IMR-90 (cell line): ENCODE measurements around the gene DSP. TPM values are rescaled to one million over a fixed set of nuclear protein-coding genes. Genes with fewer than 3 reads are reported as not detected.

Experiments
- ATAC-seq: fragments of 200-7000 bp; cut with Tn5 transposase; 2 replicates; pipeline ENCODE4 v1.9.1; 2020; ENCODE audit warnings: low read depth, mild to moderate bottlenecking, moderate library complexity
- BruUV-seq: library from RNA; stranded (reverse); fragments of 400-500 nt; replicated peaks from 2 replicates; lab custom pipeline; 2021; lab: Mats Ljungman, UMichigan
- CTCF ChIA-PET: fragments of 300-600 bp; formaldehyde crosslinking; extraction: SDS; loops from one replicate; lab custom pipeline; 2021; ENCODE audit warnings: antibody characterized with exemption; lab: Yijun Ruan, JAX
- POLR2A ChIA-PET: fragments of 300-600 bp; sonication (Branson Sonifier 250); formaldehyde crosslinking; loops from one replicate; lab custom pipeline; 2022; ENCODE audit warnings: antibody characterized with exemption; ENCODE audit not compliant: unreplicated experiment; lab: Charles Lee
- DNase-seq: peaks from one replicate; pipeline ENCODE4 v3.0.0; 2013
- H2AFZ ChIP-seq: replicated peaks from 2 replicates; pipeline ENCODE3; 2013; ENCODE audit warnings: low read length, mild to moderate bottlenecking; ENCODE audit not compliant: poor library complexity
- H2AK5ac ChIP-seq: 2 replicates; pipeline ENCODE4 v1.6.1; 2013; ENCODE audit warnings: low read depth, low read length, inconsistent platforms
- H2AK9ac ChIP-seq: replicated peaks from 2 replicates; pipeline ENCODE3; 2013; ENCODE audit warnings: mild to moderate bottlenecking, low read depth, low read length, moderate library complexity; ENCODE audit not compliant: poor library complexity
- H2BK120ac ChIP-seq: 2 replicates; pipeline ENCODE4 v1.6.1; 2013; ENCODE audit warnings: low read depth, low read length, inconsistent platforms
- H2BK15ac ChIP-seq: 3 replicates; pipeline ENCODE4 v1.6.1; 2013; ENCODE audit warnings: low read depth, low read length, inconsistent platforms
- H2BK20ac ChIP-seq: 2 replicates; pipeline ENCODE4 v1.6.1; 2013; ENCODE audit warnings: low read depth, mild to moderate bottlenecking, inconsistent platforms, low read length, moderate library complexity
- H2BK5ac ChIP-seq: 2 replicates; pipeline ENCODE4 v1.6.1; 2013; ENCODE audit warnings: mild to moderate bottlenecking, low read depth, low read length, inconsistent platforms; ENCODE audit not compliant: poor library complexity, severe bottlenecking
- H3K14ac ChIP-seq: replicated peaks from 2 replicates; pipeline ENCODE4 v1.6.1; 2013; ENCODE audit warnings: low read depth, low read length, inconsistent platforms
- H3K18ac ChIP-seq: 2 replicates; pipeline ENCODE4 v1.6.1; 2013; ENCODE audit warnings: low read depth, low read length, control low read depth
- H3K23ac ChIP-seq: 2 replicates; pipeline ENCODE4 v1.6.1; 2013; ENCODE audit warnings: low read depth, low read length, inconsistent platforms
- H3K27ac ChIP-seq: 2 replicates; pipeline ENCODE4 v1.5.1; 2013; ENCODE audit warnings: mild to moderate bottlenecking, control low read depth, low read length; ENCODE audit not compliant: insufficient read depth
- H3K27me3 ChIP-seq: 2 replicates; pipeline ENCODE4 v1.6.1; 2013; ENCODE audit warnings: low read length; ENCODE audit not compliant: control insufficient read depth, insufficient read depth
- H3K36me3 ChIP-seq: 2 replicates; pipeline ENCODE4 v1.6.1; 2013; ENCODE audit warnings: low read length, mixed read lengths; ENCODE audit not compliant: control insufficient read depth, insufficient read depth
- H3K4ac ChIP-seq: 2 replicates; pipeline ENCODE4 v1.6.1; 2013; ENCODE audit warnings: low read depth, low read length, inconsistent platforms
- H3K4me1 ChIP-seq: 2 replicates; pipeline ENCODE4 v1.6.1; 2013; ENCODE audit warnings: low read length, mixed read lengths; ENCODE audit not compliant: control insufficient read depth, insufficient read depth
- H3K4me2 ChIP-seq: 2 replicates; pipeline ENCODE4 v1.6.1; 2013; ENCODE audit warnings: low read depth, mild to moderate bottlenecking, control low read depth, low read length, moderate library complexity
- H3K4me3 ChIP-seq: 2 replicates; pipeline ENCODE4 v1.5.1; 2013; ENCODE audit warnings: low read depth, mild to moderate bottlenecking, control low read depth, low read length, moderate library complexity; ENCODE audit not compliant: insufficient read depth
- H3K56ac ChIP-seq: 2 replicates; pipeline ENCODE4 v1.6.1; 2013; ENCODE audit warnings: low read length, inconsistent platforms; ENCODE audit not compliant: insufficient read depth; ENCODE audit errors: extremely low read depth
- H3K79me1 ChIP-seq, 2 experiments: 2 replicates each; pipeline ENCODE4 v1.6.1; 2013; ENCODE audit warnings: low read length in 2 of 2, inconsistent platforms in 1 of 2, low read depth in 1 of 2
- H3K9ac ChIP-seq: 2 replicates; pipeline ENCODE4 v1.6.1; 2013; ENCODE audit warnings: low read depth, low read length, control low read depth
- H3K9me1 ChIP-seq: 2 replicates; pipeline ENCODE4 v1.6.1; 2013; ENCODE audit warnings: low read length, inconsistent platforms; ENCODE audit not compliant: insufficient read depth
- H3K9me3 ChIP-seq: 2 replicates; pipeline ENCODE4 v1.6.1; 2013; ENCODE audit warnings: low read length; ENCODE audit not compliant: control insufficient read depth, insufficient read depth
- H4K20me1 ChIP-seq: 2 replicates; pipeline ENCODE4 v1.6.1; 2013; ENCODE audit warnings: low read length, inconsistent platforms; ENCODE audit not compliant: insufficient read depth
- H4K5ac ChIP-seq: 2 replicates; pipeline ENCODE4 v1.6.1; 2013; ENCODE audit warnings: mild to moderate bottlenecking, low read depth, low read length, control low read depth
- H4K8ac ChIP-seq, 2 experiments: 2 replicates each; pipeline ENCODE4 v1.6.1; 2013; ENCODE audit warnings: low read depth in 2 of 2, low read length in 2 of 2, control low read depth in 1 of 2, inconsistent platforms in 1 of 2
- H4K91ac ChIP-seq: 2 replicates; pipeline ENCODE4 v1.6.1; 2013; ENCODE audit warnings: low read depth, low read length, inconsistent platforms; ENCODE audit not compliant: insufficient read depth
- BHLHE40 ChIP-seq: fragments of 150-350 bp; IDR thresholded peaks from 2 replicates; pipeline ENCODE4 v1.6.1; 2016; ENCODE audit warnings: mild to moderate bottlenecking, low read depth, low read length
- CEBPB ChIP-seq: IDR thresholded peaks from 2 replicates; pipeline ENCODE4 v1.6.1; 2012; ENCODE audit warnings: low read depth, low read length, improper control_type of control experiment
- CHD1 ChIP-seq: IDR thresholded peaks from 2 replicates; pipeline ENCODE4 v1.6.1; 2012; ENCODE audit warnings: low read depth, low read length, improper control_type of control experiment
- CTCF ChIP-seq: conservative IDR thresholded peaks from 2 replicates; pipeline ENCODE4 v1.5.1; 2012; ENCODE audit warnings: mild to moderate bottlenecking, low read depth, low read length, improper control_type of control experiment
- ELK1 ChIP-seq: fragments of 150-350 bp; IDR thresholded peaks from 2 replicates; pipeline ENCODE4 v1.6.1; 2016; ENCODE audit warnings: low read depth, mild to moderate bottlenecking, low read length, moderate library complexity, borderline replicate concordance
- FOS ChIP-seq: fragments of 150-350 bp; IDR thresholded peaks from 2 replicates; pipeline ENCODE4 v1.6.1; 2016; ENCODE audit warnings: low read depth, low read length
- MAFK ChIP-seq: IDR thresholded peaks from 2 replicates; pipeline ENCODE4 v1.6.1; 2012; ENCODE audit warnings: low read depth, low read length, improper control_type of control experiment
- MXI1 ChIP-seq: IDR thresholded peaks from 2 replicates; pipeline ENCODE4 v1.6.1; 2012; ENCODE audit warnings: low read depth, mild to moderate bottlenecking, low read length, moderate library complexity, borderline replicate concordance
- NFE2L2 ChIP-seq: fragments of 150-350 bp; IDR thresholded peaks from 2 replicates; pipeline ENCODE4 v1.6.1; 2016; ENCODE audit warnings: low read depth, mild to moderate bottlenecking, low read length
- POLR2A ChIP-seq: IDR thresholded peaks from 2 replicates; pipeline ENCODE4 v1.6.1; 2012; ENCODE audit warnings: mild to moderate bottlenecking, low read depth, low read length
- RAD21 ChIP-seq: IDR thresholded peaks from 2 replicates; pipeline ENCODE4 v1.6.1; 2012; ENCODE audit warnings: low read length, improper control_type of control experiment
- RCOR1 ChIP-seq: IDR thresholded peaks from 2 replicates; pipeline ENCODE4 v1.6.1; 2012; ENCODE audit warnings: mild to moderate bottlenecking, low read length, improper control_type of control experiment; ENCODE audit not compliant: insufficient replicate concordance
- SMC3 ChIP-seq: fragments of 150-350 bp; IDR thresholded peaks from 2 replicates; pipeline ENCODE4 v1.6.1; 2016; ENCODE audit warnings: low read depth, mild to moderate bottlenecking, antibody characterized with exemption, low read length, moderate library complexity
- WGBS, 2 experiments: methylation state at CpG; one replicate each; pipeline versions ENCODE4 v1.1.5 to v1.1.7; 2013; ENCODE audit warnings: missing lambda C conversion rate in 2 of 2; ENCODE audit not compliant: insufficient read length in 1 of 2; ENCODE audit errors: extremely low coverage in 2 of 2; 5-methylcytosine and 5-hydroxymethylcytosine counted together
- dilution Hi-C: fragments of 300-500 bp; cut with HindIII; formaldehyde crosslinking; loops from one replicate; pipeline ENCODE4 v1.14.3; 2018; ENCODE audit warnings: low sequenced_read_pairs; ENCODE audit not compliant: unreplicated experiment
- in situ Hi-C: fragments of 300-500 bp; cut with MboI; formaldehyde crosslinking; loops from 3 replicates; pipeline ENCODE4 v1.14.3; 2019; ENCODE audit warnings: low sequenced_read_pairs, inconsistent platforms, mixed read lengths
- intact Hi-C: fragments of 100-400 bp; cut with micrococcal nuclease; formaldehyde crosslinking; loops from 2 replicates; pipeline ENCODE4 v1.10.0; 2022
- polyA plus RNA-seq, 3 experiments: library from polyadenylated mRNA; depleted of rRNA; stranded (reverse); fragments of >200 nt; gene quantifications; 2 replicates each; pipeline ENCODE4 v1.2.3, GENCODE V29; 2012; ENCODE audit warnings: low replicate concordance in 1 of 3
- total RNA-seq: library from RNA; depleted of rRNA; stranded (reverse); fragments of >200 nt; gene quantifications from 2 replicates; pipeline ENCODE4 v1.2.3, GENCODE V29; 2012
- TF ChIP-seq, protein P1 (sequence below): fragments of 150-350 bp; IDR thresholded peaks from 2 replicates; pipeline ENCODE4 v1.6.1; 2017; ENCODE audit warnings: mild to moderate bottlenecking, antibody characterized with exemption, low read length, low read depth

Gene DSP
- total and polyA plus RNA-seq, 2 of the 4 experiments (the other 2 are of a cell fraction): 7.1 to 20.1 TPM

DNA sequence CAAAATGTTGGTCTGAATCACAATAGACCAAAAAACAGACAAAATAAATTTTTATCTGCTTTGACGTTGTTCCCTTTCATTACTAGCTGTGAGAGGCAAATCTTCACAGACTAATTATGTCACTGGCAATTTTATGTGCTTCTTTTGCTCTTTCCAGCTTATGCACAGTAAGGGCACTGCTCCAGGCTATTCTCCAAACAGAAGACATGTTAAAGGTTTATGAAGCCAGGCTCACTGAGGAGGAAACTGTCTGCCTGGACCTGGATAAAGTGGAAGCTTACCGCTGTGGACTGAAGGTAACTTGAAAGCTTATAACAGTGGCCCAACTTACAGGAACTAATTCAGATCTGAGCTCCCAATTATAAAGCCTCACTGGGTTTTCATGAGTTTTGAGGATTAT, 33.0 kb downstream of the DSP start:
- Histone ChIP-seq H3K56ac (no peak overlapping the region), H4K5ac (no peak overlapping the region), H3K9me3 (no peaks in the 10 kb centered on the region), H4K20me1 (no peaks in the 10 kb centered on the region), H3K4me2 (no peak overlapping the region), H2BK120ac (no peak overlapping the region), H3K23ac (no peak overlapping the region), H3K4me3 (no peak overlapping the region), H4K8ac (no peak overlapping the region), H3K27me3 (no peaks in the 10 kb centered on the region), H2AFZ (no peak overlapping the region), H3K18ac (no peak overlapping the region), H2BK20ac (no peak overlapping the region), H3K14ac (no peak overlapping the region), H3K27ac (no peak overlapping the region), H4K91ac (no peak overlapping the region), H3K4me1 (no peaks in the 10 kb centered on the region), H3K36me3 (peaks cover 10% of the 10 kb centered on the region; the same call in 1 of the 2 replicates), H2BK5ac (no peak overlapping the region), H3K79me1 (no peaks in the 10 kb centered on the region; a peak in 1 of 4 replicates), H3K4ac (no peak overlapping the region), H3K9me1 (no peaks in the 10 kb centered on the region), H3K9ac (no peak overlapping the region), H2AK9ac (no peak overlapping the region), H2BK15ac (no peak overlapping the region), H2AK5ac (no peak overlapping the region)
- in situ Hi-C loops: no loop called here
- ChIA-PET CTCF (no interaction called here), POLR2A (no interaction called here)
- WGBS, 2 experiments: no CpG with 5 or more reads among the region's 2 CpGs
- dilution Hi-C loops: no loop called here
- no TSS peak for BruUV-seq
- DNase-seq (no peak), ATAC-seq (no peak)
- no peak for TF ChIP-seq CHD1
- no peak for TF ChIP-seq ELK1
- no peak for TF ChIP-seq CEBPB
- TF ChIP-seq MAFK: no peak
- TF ChIP-seq, protein P1, sequence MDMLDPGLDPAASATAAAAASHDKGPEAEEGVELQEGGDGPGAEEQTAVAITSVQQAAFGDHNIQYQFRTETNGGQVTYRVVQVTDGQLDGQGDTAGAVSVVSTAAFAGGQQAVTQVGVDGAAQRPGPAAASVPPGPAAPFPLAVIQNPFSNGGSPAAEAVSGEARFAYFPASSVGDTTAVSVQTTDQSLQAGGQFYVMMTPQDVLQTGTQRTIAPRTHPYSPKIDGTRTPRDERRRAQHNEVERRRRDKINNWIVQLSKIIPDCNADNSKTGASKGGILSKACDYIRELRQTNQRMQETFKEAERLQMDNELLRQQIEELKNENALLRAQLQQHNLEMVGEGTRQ: no peak
- no peak for TF ChIP-seq FOS
- TF ChIP-seq RCOR1: no peak
- TF ChIP-seq BHLHE40: no peak
- TF ChIP-seq CTCF: no peak
- TF ChIP-seq RAD21: no peak
- TF ChIP-seq POLR2A: no peak
- no peak for TF ChIP-seq SMC3
- no peak for TF ChIP-seq MXI1
- TF ChIP-seq NFE2L2: no peak
- intact Hi-C loops: no loop called here
